Hepatocyte (in vitro differentiated cells): ENCODE data around the gene OR5K1. TPM values are rescaled to one million over a fixed set of nuclear protein-coding genes. Genes with fewer than 3 reads are reported as not detected.

Source experiments
- DNase-seq: peaks from one replicate; pipeline ENCODE4 v3.0.0-alpha.2; 2016; ENCODE audit warnings: low spot score
- H2AFZ ChIP-seq: fragments of 200-600 bp; sonication (generic); 2 replicates; pipeline ENCODE4 v1.6.0; 2016; ENCODE audit warnings: antibody characterized with exemption, mild to moderate bottlenecking
- H3K27ac ChIP-seq: fragments of 200-600 bp; sonication (generic); 2 replicates; pipeline ENCODE4 v1.5.1; 2016; ENCODE audit warnings: mild to moderate bottlenecking
- H3K27me3 ChIP-seq: fragments of 200-600 bp; sonication (generic); 2 replicates; pipeline ENCODE4 v1.6.1; 2016
- H3K36me3 ChIP-seq: fragments of 200-600 bp; sonication (generic); replicated peaks from 2 replicates; pipeline ENCODE4 v1.5.1; 2016; ENCODE audit warnings: low read depth; ENCODE audit not compliant: insufficient read depth
- H3K4me1 ChIP-seq: fragments of 200-600 bp; sonication (generic); 2 replicates; pipeline ENCODE4 v1.5.1; 2016; ENCODE audit warnings: mild to moderate bottlenecking, moderate library complexity; ENCODE audit not compliant: insufficient read depth
- H3K4me2 ChIP-seq: fragments of 200-600 bp; sonication (generic); 2 replicates; pipeline ENCODE4 v1.6.0; 2016
- H3K4me3 ChIP-seq: fragments of 200-600 bp; sonication (generic); 2 replicates; pipeline ENCODE4 v1.5.1; 2016; ENCODE audit warnings: mild to moderate bottlenecking
- H3K79me2 ChIP-seq: fragments of 200-600 bp; sonication (generic); 2 replicates; pipeline ENCODE4 v1.6.0; 2017; ENCODE audit warnings: mild to moderate bottlenecking
- H3K9me2 ChIP-seq: fragments of 200-600 bp; sonication (generic); replicated peaks from 2 replicates; pipeline ENCODE4 v1.6.0; 2017; ENCODE audit warnings: mild to moderate bottlenecking; ENCODE audit not compliant: insufficient read depth
- H3K9me3 ChIP-seq: fragments of 200-600 bp; sonication (generic); 2 replicates; pipeline ENCODE4 v1.5.1; 2016; ENCODE audit warnings: low read depth, mild to moderate bottlenecking
- H4K20me1 ChIP-seq: fragments of 200-600 bp; sonication (generic); 2 replicates; pipeline ENCODE4 v1.6.0; 2016; ENCODE audit warnings: mild to moderate bottlenecking; ENCODE audit not compliant: insufficient read depth, poor library complexity, severe bottlenecking
- EZH2 ChIP-seq: fragments of 200-600 bp; sonication (generic); IDR thresholded peaks from 2 replicates; pipeline ENCODE4 v1.6.1; 2016; ENCODE audit warnings: antibody characterized with exemption, mild to moderate bottlenecking, borderline replicate concordance
- EZH2phosphoT487 ChIP-seq: fragments of 200-600 bp; sonication (generic); IDR thresholded peaks from one replicate; pipeline ENCODE4 v1.6.1; 2018; ENCODE audit warnings: antibody characterized with exemption, mild to moderate bottlenecking, low read depth, moderate library complexity; ENCODE audit not compliant: unreplicated experiment, severe bottlenecking
- WGBS: methylation state at CpG from one replicate; pipeline ENCODE4 v1.1.6; 2016; ENCODE audit warnings: low lambda C conversion rate; ENCODE audit errors: missing lambda C conversion rate; 5-methylcytosine and 5-hydroxymethylcytosine counted together
- polyA plus RNA-seq: library from polyadenylated mRNA; unstranded; fragments of >200 nt; fragmentation: Nextera tagmentation; extraction: Ambion mirVana; gene quantifications from 2 replicates; pipeline ENCODE4 v1.2.1, GENCODE V29; 2016
- total RNA-seq: library from RNA; depleted of rRNA; stranded (reverse); fragments of >200 nt; gene quantifications from 2 replicates; pipeline ENCODE4 v1.2.3, GENCODE V29; 2014
- TF ChIP-seq, protein P1 (sequence below): fragments of 200-600 bp; sonication (generic); IDR thresholded peaks from 2 replicates; pipeline ENCODE4 v1.5.1; 2016; ENCODE audit warnings: antibody characterized with exemption, mild to moderate bottlenecking; ENCODE audit not compliant: poor library complexity

The OR5K1 gene
- total RNA-seq (not detected in 2 replicates), polyA plus RNA-seq (not detected in 2 replicates)

GRCh38 chr3:98462901-98463300, at the start of gene OR5K1:
Gene OR5K1 (plus strand): TSS chr3:98463201. CDS start chr3:98469577, 6,376 bp downstream.
- Histone ChIP-seq H3K4me1 (no peaks in the 10 kb centered on the region), H2AFZ (no peak within 1 kb of the TSS), H3K9me3 (no peaks in the 10 kb centered on the region), H3K4me3 (no peak within 1 kb of the TSS), H3K9me2 (no peaks in the 10 kb centered on the region), H3K27ac (no peak within 1 kb of the TSS), H3K27me3 (no peaks in the 10 kb centered on the region), H3K36me3 (no peaks in the 10 kb centered on the region), H4K20me1 (no peaks in the 10 kb centered on the region), H3K79me2 (no peaks in the 10 kb centered on the region), H3K4me2 (no peak within 1 kb of the TSS)
- WGBS, result 72% methylated on average over 1 of the region's 1 CpG
- TF ChIP-seq, protein P1, sequence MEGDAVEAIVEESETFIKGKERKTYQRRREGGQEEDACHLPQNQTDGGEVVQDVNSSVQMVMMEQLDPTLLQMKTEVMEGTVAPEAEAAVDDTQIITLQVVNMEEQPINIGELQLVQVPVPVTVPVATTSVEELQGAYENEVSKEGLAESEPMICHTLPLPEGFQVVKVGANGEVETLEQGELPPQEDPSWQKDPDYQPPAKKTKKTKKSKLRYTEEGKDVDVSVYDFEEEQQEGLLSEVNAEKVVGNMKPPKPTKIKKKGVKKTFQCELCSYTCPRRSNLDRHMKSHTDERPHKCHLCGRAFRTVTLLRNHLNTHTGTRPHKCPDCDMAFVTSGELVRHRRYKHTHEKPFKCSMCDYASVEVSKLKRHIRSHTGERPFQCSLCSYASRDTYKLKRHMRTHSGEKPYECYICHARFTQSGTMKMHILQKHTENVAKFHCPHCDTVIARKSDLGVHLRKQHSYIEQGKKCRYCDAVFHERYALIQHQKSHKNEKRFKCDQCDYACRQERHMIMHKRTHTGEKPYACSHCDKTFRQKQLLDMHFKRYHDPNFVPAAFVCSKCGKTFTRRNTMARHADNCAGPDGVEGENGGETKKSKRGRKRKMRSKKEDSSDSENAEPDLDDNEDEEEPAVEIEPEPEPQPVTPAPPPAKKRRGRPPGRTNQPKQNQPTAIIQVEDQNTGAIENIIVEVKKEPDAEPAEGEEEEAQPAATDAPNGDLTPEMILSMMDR, result no peak
- no peak for TF ChIP-seq EZH2phosphoT487
- TF ChIP-seq EZH2, result no peak
- no peak for DNase-seq

- Histone ChIP-seq H3K27ac (no peak overlapping the region), H3K9me2 (no peaks in the 10 kb centered on the region), H3K4me2 (no peak overlapping the region), H3K27me3 (no peaks in the 10 kb centered on the region), H4K20me1 (no peaks in the 10 kb centered on the region), H3K36me3 (no peaks in the 10 kb centered on the region), H2AFZ (no peak overlapping the region), H3K9me3 (no peaks in the 10 kb centered on the region), H3K4me1 (no peaks in the 10 kb centered on the region), H3K4me3 (no peak overlapping the region), H3K79me2 (no peaks in the 10 kb centered on the region)
- TF ChIP-seq EZH2phosphoT487, result no peak
- no peak for TF ChIP-seq EZH2
- TF ChIP-seq, protein P1, result no peak
- no peak for DNase-seq
Observed at GRCh38 chr3:98432575-98432974, 30.4 kb upstream of the OR5K1 start.

DNA sequence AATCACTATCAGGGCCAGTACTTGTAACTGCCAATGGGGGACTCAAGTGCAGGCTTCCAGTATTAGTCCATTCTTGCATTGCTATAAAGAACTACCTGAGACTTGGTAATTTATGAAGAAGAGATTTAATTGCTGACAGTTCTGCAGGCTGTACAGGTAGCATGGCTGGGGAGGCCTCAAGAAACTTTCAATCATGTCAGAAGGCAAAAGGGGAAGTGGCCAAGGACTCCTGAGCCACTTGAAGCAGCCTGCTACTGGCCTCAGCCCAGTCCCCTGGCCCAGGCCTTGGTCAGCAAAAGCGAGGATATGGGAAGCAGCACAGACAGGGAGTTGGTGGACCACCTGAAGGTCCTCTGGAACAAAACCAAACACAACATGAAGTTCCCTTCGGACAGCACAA, 29.2 kb upstream of the OR5K1 start:
- no peak overlapping the region for H2AFZ ChIP-seq
- H3K79me2 ChIP-seq, result no peaks in the 10 kb centered on the region
- no peaks in the 10 kb centered on the region for H4K20me1 ChIP-seq
- no peaks in the 10 kb centered on the region for H3K9me3 ChIP-seq
- no peaks in the 10 kb centered on the region for H3K4me1 ChIP-seq
- no peak overlapping the region for H3K4me3 ChIP-seq
- WGBS, result 28% methylated on average over 2 of the region's 2 CpGs
- H3K27ac ChIP-seq, result no peak overlapping the region
- H3K27me3 ChIP-seq, result no peaks in the 10 kb centered on the region
- no peak overlapping the region for H3K4me2 ChIP-seq
- DNase-seq, result no peak
- H3K9me2 ChIP-seq, result no peaks in the 10 kb centered on the region
- H3K36me3 ChIP-seq, result no peaks in the 10 kb centered on the region
- TF ChIP-seq, protein P1, result no peak
- no peak for TF ChIP-seq EZH2

DNA sequence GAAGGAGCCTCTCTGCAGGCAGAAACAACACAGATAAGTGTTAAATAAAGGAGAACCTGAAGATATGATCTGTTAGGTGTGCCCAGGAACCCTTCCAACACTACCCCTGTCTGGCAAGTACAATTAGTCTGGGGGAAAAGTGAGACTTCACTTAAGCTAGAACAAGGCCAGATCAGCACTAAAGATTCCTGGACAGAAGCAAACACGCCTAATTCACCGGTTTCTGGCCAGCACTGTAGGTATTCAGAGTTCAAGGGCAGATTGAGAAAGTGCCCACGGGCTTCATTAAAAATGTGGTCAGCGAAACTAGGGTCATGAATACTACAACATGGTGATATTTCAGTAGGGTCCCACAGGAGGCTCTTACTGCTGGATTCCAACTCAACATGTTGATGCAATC, 28.6 kb upstream of the OR5K1 start:
- 70% methylated on average over 4 of the region's 4 CpGs for WGBS
- DNase-seq, result no peak
- TF ChIP-seq, protein P1, result no peak
- TF ChIP-seq EZH2phosphoT487 (no peak), EZH2 (no peak)
- H3K4me2 ChIP-seq, result no peak overlapping the region
- no peak overlapping the region for H3K4me3 ChIP-seq
- H3K4me1 ChIP-seq, result no peaks in the 10 kb centered on the region
- H3K27me3 ChIP-seq, result no peaks in the 10 kb centered on the region
- no peak overlapping the region for H2AFZ ChIP-seq
- no peaks in the 10 kb centered on the region for H4K20me1 ChIP-seq
- H3K79me2 ChIP-seq, result no peaks in the 10 kb centered on the region
- no peaks in the 10 kb centered on the region for H3K9me3 ChIP-seq
- no peaks in the 10 kb centered on the region for H3K36me3 ChIP-seq
- no peaks in the 10 kb centered on the region for H3K9me2 ChIP-seq
- H3K27ac ChIP-seq, result no peak overlapping the region
